ENCODE data around the gene MRPL32. TPM values are rescaled to one million over a fixed set of nuclear protein-coding genes. Genes with fewer than 3 reads are reported as not detected.
A peak's percentile ranks its signal among the peaks of the same experiment; 100 is the strongest.

Gene MRPL32
- total RNA-seq, 1 experiment from 2014 or later, result 102 TPM

DNA sequence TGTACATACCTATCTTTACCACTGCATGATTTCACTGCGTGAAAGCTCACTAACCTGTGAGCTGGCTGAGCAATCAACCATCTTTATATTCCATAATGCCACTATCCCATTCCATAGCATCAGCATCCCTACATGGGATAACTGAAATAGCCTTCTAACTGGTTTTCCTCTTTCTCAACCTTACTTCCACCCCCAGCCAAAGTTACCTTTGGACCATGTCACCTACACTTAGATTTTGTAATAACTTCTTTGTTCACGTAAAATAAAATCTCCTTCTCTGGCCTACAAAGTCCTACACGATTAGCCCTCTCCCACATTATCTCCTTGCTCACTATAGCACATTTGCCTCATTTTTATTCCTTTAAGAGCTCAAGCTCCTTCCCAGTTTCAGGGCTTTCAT is 2.7 kb upstream of the MRPL32 start:
- Histone ChIP-seq H3K4me3 (ENCODE audit: low read depth, low read length, poor library complexity, severe bottlenecking) (peak overlapping the region; percentile 5), H3K9me3 (ENCODE audit: low read depth, low read length, poor library complexity, severe bottlenecking) (no peaks in the 10 kb centered on the region), H3K27ac (ENCODE audit: low read depth, low read length, poor library complexity, severe bottlenecking) (no peak overlapping the region), H3K4me1 (ENCODE audit: insufficient read depth, low read length, poor library complexity, severe bottlenecking) (peaks cover 17% of the 10 kb centered on the region), H3K27me3 (replicated peaks; ENCODE audit: insufficient read depth, low read depth, low read length, poor library complexity) (no peaks in the 10 kb centered on the region), H3K36me3 (ENCODE audit: insufficient read depth, low read length, poor library complexity, severe bottlenecking) (peaks cover 29% of the 10 kb centered on the region)
- ChIA-PET CTCF (interaction anchor here (0.6 kb wide), 1 partner anchor 236 kb away, joined by 3 read pairs; no protein-coding TSS in a partner anchor), POLR2A (ENCODE audit: low non-redundant PET) (no interaction called here)
- no TSS peak for BruUV-seq (replicated peaks)
- no peak for TF ChIP-seq EZH2 (IDR thresholded peaks at IDR 0.05; ENCODE audit: borderline replicate concordance, low read depth, low read length, poor library complexity, severe bottlenecking)
- TF ChIP-seq, protein P1, sequence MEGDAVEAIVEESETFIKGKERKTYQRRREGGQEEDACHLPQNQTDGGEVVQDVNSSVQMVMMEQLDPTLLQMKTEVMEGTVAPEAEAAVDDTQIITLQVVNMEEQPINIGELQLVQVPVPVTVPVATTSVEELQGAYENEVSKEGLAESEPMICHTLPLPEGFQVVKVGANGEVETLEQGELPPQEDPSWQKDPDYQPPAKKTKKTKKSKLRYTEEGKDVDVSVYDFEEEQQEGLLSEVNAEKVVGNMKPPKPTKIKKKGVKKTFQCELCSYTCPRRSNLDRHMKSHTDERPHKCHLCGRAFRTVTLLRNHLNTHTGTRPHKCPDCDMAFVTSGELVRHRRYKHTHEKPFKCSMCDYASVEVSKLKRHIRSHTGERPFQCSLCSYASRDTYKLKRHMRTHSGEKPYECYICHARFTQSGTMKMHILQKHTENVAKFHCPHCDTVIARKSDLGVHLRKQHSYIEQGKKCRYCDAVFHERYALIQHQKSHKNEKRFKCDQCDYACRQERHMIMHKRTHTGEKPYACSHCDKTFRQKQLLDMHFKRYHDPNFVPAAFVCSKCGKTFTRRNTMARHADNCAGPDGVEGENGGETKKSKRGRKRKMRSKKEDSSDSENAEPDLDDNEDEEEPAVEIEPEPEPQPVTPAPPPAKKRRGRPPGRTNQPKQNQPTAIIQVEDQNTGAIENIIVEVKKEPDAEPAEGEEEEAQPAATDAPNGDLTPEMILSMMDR (conservative IDR thresholded peaks at IDR 0.05; ENCODE audit: low read depth, low read length), result no peak
- intact Hi-C loops (cut with micrococcal nuclease; ENCODE audit: unreplicated experiment), result no loop called here
- DNase-seq (ENCODE audit: low spot score), result no peak

DNA sequence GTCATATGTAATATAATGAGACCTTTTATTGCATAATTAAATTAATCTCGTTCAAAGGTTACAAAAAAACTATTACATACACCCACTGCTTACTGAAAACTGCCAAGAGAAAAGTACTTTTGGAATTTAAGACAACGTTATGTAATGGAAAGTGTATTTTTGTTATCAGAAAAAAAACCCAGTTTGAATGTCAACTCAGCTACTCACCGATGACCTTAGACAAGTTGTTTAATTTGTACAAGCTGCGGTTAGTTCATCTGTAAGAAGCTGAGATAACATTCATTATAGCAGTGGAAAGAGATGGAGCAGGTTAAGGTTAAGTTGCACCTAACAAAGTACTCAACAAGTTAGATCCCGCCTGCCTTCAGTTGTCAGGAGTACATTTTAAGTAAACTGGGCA is 1.3 kb upstream of the MRPL32 start:
- no TSS peak for BruUV-seq (replicated peaks)
- H3K9me3 ChIP-seq (ENCODE audit: low read depth, low read length, poor library complexity, severe bottlenecking), result no peaks in the 10 kb centered on the region
- CTCF ChIA-PET, result interaction anchor here (0.8 kb wide), 1 partner anchor 10 kb away, joined by 3 read pairs; no protein-coding TSS in a partner anchor
- intact Hi-C loops (cut with micrococcal nuclease; ENCODE audit: unreplicated experiment), result no loop called here
- no peak for DNase-seq (ENCODE audit: low spot score)
- POLR2A ChIA-PET (ENCODE audit: low non-redundant PET), result no interaction called here
- TF ChIP-seq, protein P1 (conservative IDR thresholded peaks at IDR 0.05; ENCODE audit: low read depth, low read length), result no peak
- TF ChIP-seq EZH2 (IDR thresholded peaks at IDR 0.05; ENCODE audit: borderline replicate concordance, low read depth, low read length, poor library complexity, severe bottlenecking), result no peak
- peak overlapping the region; percentile 85 for H3K27ac ChIP-seq (ENCODE audit: low read depth, low read length, poor library complexity, severe bottlenecking)
- H3K27me3 ChIP-seq (replicated peaks; ENCODE audit: insufficient read depth, low read depth, low read length, poor library complexity), result no peaks in the 10 kb centered on the region
- peaks cover 28% of the 10 kb centered on the region for H3K36me3 ChIP-seq (ENCODE audit: insufficient read depth, low read length, poor library complexity, severe bottlenecking)
- H3K4me3 ChIP-seq (ENCODE audit: low read depth, low read length, poor library complexity, severe bottlenecking), result peak overlapping the region; percentile 83
- peaks cover 17% of the 10 kb centered on the region for H3K4me1 ChIP-seq (ENCODE audit: insufficient read depth, low read length, poor library complexity, severe bottlenecking)

DNA sequence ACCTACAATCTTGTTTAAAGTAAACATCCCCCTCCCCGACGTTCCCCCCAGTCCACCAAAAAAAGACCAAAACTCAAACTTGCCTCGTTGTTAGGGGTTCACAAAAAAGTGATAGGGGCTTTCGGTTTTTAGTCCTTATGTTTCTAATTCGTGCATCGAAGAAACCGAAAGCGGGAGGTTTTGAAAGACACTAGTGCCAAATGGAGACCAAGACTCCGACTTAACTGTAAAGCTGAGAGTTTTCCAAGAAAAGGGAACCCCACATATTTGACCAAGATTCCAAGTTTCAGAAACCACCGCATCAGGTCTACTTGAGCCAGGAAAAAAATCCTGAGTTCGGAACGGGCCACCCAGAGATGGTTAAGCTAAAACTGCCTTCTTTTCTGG is 736 bp upstream of the MRPL32 start:
- no peak for DNase-seq (ENCODE audit: low spot score)
- TF ChIP-seq EZH2 (IDR thresholded peaks at IDR 0.05; ENCODE audit: borderline replicate concordance, low read depth, low read length, poor library complexity, severe bottlenecking), result no peak
- no peaks in the 10 kb centered on the region for H3K27me3 ChIP-seq (replicated peaks; ENCODE audit: insufficient read depth, low read depth, low read length, poor library complexity)
- H3K4me3 ChIP-seq (ENCODE audit: low read depth, low read length, poor library complexity, severe bottlenecking), result peak overlapping the region; percentile 83
- ChIA-PET POLR2A (ENCODE audit: low non-redundant PET) (no interaction called here), CTCF (interaction anchor here (0.8 to 1.5 kb wide), 2 partner anchors 10 to 330 kb away, joined by 3 to 6 read pairs; no protein-coding TSS in a partner anchor)
- H3K36me3 ChIP-seq (ENCODE audit: insufficient read depth, low read length, poor library complexity, severe bottlenecking), result peaks cover 27% of the 10 kb centered on the region
- H3K9me3 ChIP-seq (ENCODE audit: low read depth, low read length, poor library complexity, severe bottlenecking), result no peaks in the 10 kb centered on the region
- intact Hi-C loops (cut with micrococcal nuclease; ENCODE audit: unreplicated experiment), result no loop called here
- TSS peak; percentile 78 for BruUV-seq (replicated peaks)
- peaks cover 17% of the 10 kb centered on the region for H3K4me1 ChIP-seq (ENCODE audit: insufficient read depth, low read length, poor library complexity, severe bottlenecking)
- peak overlapping the region; percentile 85 for H3K27ac ChIP-seq (ENCODE audit: low read depth, low read length, poor library complexity, severe bottlenecking)

Measured in A673 (cell line).